Activated CD4-positive, alpha-beta T cell treated with anti-CD3 and anti-CD28 coated beads, Interleukin-2, amount 10 ng/mL, durations not matched to agents 24 days and 14 days (primary cell): ENCODE measurements around the gene OR5B17. TPM values are rescaled to one million over a fixed set of nuclear protein-coding genes. Genes with fewer than 3 reads are reported as not detected.
"Not testable (repeated sequence)": the region's sequence is repeated elsewhere in the genome, so short reads cannot be mapped to it uniquely, and the experiment has no call there.

ENCODE experiments used
- DNase-seq: peaks from one replicate; pipeline ENCODE4 v3.0.0; 2022
- H3K27ac Mint-ChIP-seq: one replicate; pipeline ENCODE4 v1.8.0; 2022; ENCODE audit warnings: mild to moderate bottlenecking, mixed read lengths
- H3K27me3 Mint-ChIP-seq: one replicate; pipeline ENCODE4 v1.8.0; 2022; ENCODE audit warnings: mixed read lengths
- H3K36me3 Mint-ChIP-seq: one replicate; pipeline ENCODE4 v1.8.0; 2022; ENCODE audit warnings: low read depth, mild to moderate bottlenecking, mixed read lengths
- H3K4me1 Mint-ChIP-seq: one replicate; pipeline ENCODE4 v1.8.0; 2021; ENCODE audit warnings: mixed read lengths
- H3K4me3 Mint-ChIP-seq: one replicate; pipeline ENCODE4 v1.8.0; 2022; ENCODE audit warnings: mild to moderate bottlenecking, moderate library complexity, mixed read lengths
- H3K9me3 Mint-ChIP-seq: one replicate; pipeline ENCODE4 v1.8.0; 2021; ENCODE audit warnings: mixed read lengths
- intact Hi-C: fragments of 100-400 bp; cut with micrococcal nuclease; formaldehyde crosslinking; loops from one replicate; pipeline ENCODE4 v1.15.1; 2023
- total RNA-seq: library from RNA; stranded (reverse); gene quantifications from 2 replicates; pipeline ENCODE4 v1.2.3, GENCODE V29; 2022

The OR5B17 gene
- total RNA-seq: not detected in 2 replicates

DNA sequence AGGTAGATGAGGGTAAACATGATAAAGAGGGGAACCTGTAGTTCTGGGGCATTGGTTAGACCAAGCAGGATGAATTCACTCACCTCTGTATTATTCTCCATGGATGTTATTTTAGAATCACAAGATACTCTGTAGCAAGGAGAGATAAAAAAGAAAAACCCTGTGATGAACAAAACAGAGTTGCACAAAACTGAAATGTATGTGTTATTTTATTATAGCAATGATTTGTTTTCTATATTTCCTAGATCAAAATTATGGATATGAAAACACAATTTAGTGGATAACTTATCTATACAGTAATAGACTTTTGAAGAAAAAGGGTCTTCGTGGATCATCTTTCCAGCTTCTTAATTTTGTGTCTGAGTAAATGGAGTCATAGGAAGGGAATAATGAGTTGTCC, at the start of gene OR5B17:
Gene OR5B17 (minus strand): TSS at position 101 of the 400 bp plus-strand sequence. CDS start 0 bp downstream, at position 101.
- intact Hi-C loops: no loop called here
- no peaks in the 10 kb centered on the region for H3K4me1 Mint-ChIP-seq
- no peaks in the 10 kb centered on the region for H3K9me3 Mint-ChIP-seq
- H3K4me3 Mint-ChIP-seq: no peak within 1 kb of the TSS
- DNase-seq: no peak
- H3K36me3 Mint-ChIP-seq: no peaks in the 10 kb centered on the region
- peaks cover 5% of the 10 kb centered on the region for H3K27me3 Mint-ChIP-seq
- no peak within 1 kb of the TSS for H3K27ac Mint-ChIP-seq

DNA sequence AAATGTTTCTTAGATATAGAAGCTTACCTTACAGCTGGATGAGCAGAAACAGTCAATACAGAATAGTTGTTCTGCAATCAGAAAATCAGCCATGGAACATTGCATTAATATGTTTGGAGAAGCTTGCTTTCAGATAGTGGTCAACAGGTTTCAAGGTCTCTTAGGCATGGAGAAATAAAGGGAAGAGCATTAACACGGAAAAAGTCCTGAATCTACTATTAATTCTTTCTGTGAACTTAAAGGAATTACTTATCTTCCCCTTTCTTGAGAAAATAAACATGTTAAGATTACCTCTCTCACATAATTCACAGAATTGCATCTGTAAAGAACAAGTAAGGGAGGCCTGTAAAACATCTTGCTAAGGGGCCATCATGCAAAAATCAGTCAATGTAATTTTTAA, 47.9 kb upstream of the OR5B17 start, which contains the start of gene OR5B3:
Gene OR5B3 (minus strand): TSS at position 101 of the 400 bp plus-strand sequence. CDS start 3,465 bp downstream, outside the sequence.
- Mint-ChIP-seq H3K27ac (no peak within 1 kb of the TSS), H3K36me3 (no peaks in the 10 kb centered on the region), H3K9me3 (peaks cover 17% of the 10 kb centered on the region), H3K27me3 (no peaks in the 10 kb centered on the region), H3K4me1 (no peaks in the 10 kb centered on the region), H3K4me3 (no peak within 1 kb of the TSS)
- no peak for DNase-seq
- intact Hi-C loops: no loop called here

DNA sequence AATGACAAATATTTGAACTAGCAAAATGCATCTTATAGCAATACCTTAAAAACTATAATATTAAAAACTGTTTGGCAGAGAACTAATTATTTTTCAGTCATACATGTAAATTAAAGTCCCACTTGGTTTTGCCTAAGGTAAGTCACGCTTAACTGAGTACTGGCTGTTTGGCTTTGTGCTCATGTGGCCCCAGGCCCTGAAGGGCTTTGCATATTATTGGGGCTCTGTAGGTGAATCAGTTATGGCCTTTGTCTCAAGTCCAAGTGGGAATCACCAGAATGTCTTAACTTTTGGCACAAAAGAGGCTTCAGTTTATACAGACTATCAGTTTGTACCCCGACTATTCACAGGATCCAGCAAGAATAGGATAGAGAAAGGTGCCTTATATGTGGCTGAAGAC, 40.8 kb upstream of the OR5B17 start:
- H3K27me3 Mint-ChIP-seq, H3K9me3 Mint-ChIP-seq, DNase-seq, H3K27ac Mint-ChIP-seq, H3K36me3 Mint-ChIP-seq, H3K4me3 Mint-ChIP-seq, H3K4me1 Mint-ChIP-seq, intact Hi-C loops: not testable (repeated sequence)

DNA sequence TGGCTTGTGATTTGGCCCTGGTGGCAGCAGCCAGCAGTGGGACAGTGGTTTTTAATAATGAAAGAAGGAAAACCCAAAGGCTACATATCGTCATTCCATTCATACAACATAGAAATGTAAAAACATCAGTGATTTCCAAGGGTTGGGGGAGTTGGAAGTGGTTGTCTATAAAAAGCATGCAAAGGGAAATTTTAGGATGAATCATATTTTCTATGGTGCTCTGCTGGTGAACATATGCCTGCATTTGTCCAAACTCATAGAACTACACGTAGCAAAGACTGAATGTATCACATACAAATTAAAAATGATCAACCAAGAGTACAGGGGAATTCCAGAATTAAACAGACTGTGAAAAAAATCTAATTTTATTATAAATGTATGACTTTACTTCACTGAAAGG, 36.7 kb upstream of the OR5B17 start:
- no peak for DNase-seq
- Mint-ChIP-seq H3K4me3 (no peak overlapping the region), H3K9me3 (peaks cover 9% of the 10 kb centered on the region), H3K4me1 (no peaks in the 10 kb centered on the region), H3K36me3 (no peaks in the 10 kb centered on the region), H3K27me3 (no peaks in the 10 kb centered on the region), H3K27ac (no peak overlapping the region)
- intact Hi-C loops: no loop called here

DNA sequence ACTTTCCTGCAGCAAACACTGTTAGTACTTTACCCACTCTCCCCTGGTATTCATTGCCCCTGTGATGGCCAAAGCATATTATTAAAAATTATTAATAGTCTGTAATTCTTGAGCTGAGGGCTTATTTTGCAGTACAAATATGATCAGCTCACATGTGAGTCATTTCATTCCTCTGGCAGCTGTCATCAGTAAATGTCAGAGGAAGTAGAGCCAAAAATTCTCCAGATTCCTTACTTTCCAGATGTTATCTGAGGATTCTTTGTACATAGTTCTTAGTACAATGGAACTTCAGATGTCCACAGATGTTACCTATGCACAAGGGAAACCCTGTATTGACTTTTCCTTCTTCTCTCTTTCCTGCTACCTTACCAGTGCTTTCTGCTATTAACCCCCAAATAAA, 35.3 kb upstream of the OR5B17 start:
- intact Hi-C loops: no loop called here
- Mint-ChIP-seq H3K27ac (no peak overlapping the region), H3K9me3 (peaks cover 9% of the 10 kb centered on the region), H3K36me3 (no peaks in the 10 kb centered on the region), H3K4me1 (no peaks in the 10 kb centered on the region), H3K27me3 (no peaks in the 10 kb centered on the region), H3K4me3 (no peak overlapping the region)
- DNase-seq: no peak

DNA sequence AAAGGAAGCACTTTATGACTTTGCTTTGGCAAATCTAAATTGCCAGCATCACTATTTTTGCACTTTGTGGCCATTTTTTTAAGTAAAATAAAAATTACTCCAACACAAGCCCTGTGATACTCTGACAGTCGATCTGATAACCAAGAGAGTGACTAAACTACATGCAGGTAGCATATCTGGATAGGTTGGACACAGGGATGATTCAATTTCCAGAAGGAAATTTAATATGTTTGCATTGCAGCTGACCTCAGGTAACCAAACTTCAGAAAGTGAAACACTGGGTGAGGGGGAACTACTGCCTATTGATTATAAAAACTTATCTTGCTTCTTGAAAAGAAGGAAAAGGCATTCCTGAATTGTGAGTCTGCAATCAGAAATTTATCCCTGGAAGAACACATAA, 33.9 kb upstream of the OR5B17 start:
- H3K4me1 Mint-ChIP-seq: no peaks in the 10 kb centered on the region
- no peaks in the 10 kb centered on the region for H3K27me3 Mint-ChIP-seq
- no peak for DNase-seq
- no peak overlapping the region for H3K27ac Mint-ChIP-seq
- peaks cover 9% of the 10 kb centered on the region for H3K9me3 Mint-ChIP-seq
- H3K4me3 Mint-ChIP-seq: no peak overlapping the region
- H3K36me3 Mint-ChIP-seq: no peaks in the 10 kb centered on the region
- intact Hi-C loops: loop anchor here (1.0 kb wide), 1 partner anchor 132 kb away; no protein-coding TSS in a partner anchor

DNA sequence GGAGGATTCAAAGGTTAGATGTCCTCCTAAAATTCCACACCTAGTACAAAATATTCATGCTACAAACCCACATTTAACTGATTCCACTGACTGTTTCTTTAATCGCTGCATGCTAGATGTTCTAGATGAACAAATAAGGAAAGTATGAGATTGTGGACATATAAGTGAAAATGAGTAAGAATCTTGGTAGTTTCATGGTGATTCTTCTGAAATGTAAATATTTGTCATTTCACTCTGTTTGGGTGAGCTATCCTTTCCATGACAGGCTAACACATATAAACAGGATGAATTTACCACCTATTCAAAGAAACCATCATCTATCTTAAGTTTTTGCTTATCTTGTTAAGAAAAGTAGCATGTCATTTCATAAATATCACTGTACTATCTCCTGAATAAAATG, 33.0 kb upstream of the OR5B17 start:
- Mint-ChIP-seq H3K4me3 (no peak overlapping the region), H3K4me1 (no peaks in the 10 kb centered on the region), H3K27me3 (no peaks in the 10 kb centered on the region), H3K36me3 (no peaks in the 10 kb centered on the region), H3K27ac (no peak overlapping the region), H3K9me3 (peaks cover 9% of the 10 kb centered on the region)
- no peak for DNase-seq
- intact Hi-C loops: loop anchor here (1.0 kb wide), 1 partner anchor 132 kb away; no protein-coding TSS in a partner anchor

DNA sequence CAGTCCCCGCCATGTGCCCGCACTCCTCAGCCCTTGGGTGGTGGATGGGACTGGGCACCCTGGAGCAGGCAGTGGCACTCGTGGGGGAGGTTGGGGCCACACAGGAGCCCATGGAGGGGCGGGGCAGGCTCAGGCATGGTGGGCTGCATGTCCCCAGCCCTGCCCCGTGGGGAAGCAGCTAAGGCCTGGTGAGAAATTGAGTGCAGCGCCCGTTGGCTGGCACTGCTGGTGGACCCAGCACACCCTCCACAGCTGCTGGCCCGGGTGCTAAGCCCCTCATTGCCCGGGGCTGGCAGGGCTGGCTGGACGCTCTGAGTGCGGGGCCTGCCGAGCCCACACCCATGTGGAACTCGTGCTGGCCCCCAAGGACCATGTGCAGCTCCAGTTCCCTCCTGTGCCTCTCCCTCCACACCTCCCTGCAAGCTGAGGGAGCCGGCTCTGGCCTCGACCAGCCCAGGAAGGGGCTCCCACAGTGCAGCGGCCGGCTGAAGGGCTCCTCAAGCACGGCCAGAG, 31.7 kb upstream of the OR5B17 start:
- no peaks in the 10 kb centered on the region for H3K27me3 Mint-ChIP-seq
- no peak overlapping the region for H3K27ac Mint-ChIP-seq
- no peak for DNase-seq
- no peak overlapping the region for H3K4me3 Mint-ChIP-seq
- no peaks in the 10 kb centered on the region for H3K4me1 Mint-ChIP-seq
- H3K36me3 Mint-ChIP-seq: no peaks in the 10 kb centered on the region
- peaks cover 8% of the 10 kb centered on the region for H3K9me3 Mint-ChIP-seq
- intact Hi-C loops: no loop called here

DNA sequence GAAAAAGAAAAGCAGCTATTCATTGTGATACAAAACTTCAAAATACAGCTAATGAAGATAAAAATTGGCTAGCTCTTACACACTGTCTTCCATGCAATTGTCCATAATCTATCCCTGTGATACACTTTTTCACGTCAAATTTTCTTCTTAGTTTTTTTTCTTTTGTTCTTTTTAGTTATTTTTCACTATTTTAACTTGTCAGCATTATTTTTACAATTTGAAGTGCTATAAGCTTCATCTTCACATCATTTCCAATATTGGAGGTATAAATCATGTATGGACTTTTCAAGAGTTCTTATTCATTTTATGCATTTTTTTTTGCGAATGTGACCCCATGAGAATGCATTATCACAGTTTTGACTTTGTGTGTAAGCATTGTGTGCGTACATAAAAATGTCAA, 4.1 kb downstream of the OR5B17 start:
- DNase-seq: no peak
- no peaks in the 10 kb centered on the region for H3K9me3 Mint-ChIP-seq

DNA sequence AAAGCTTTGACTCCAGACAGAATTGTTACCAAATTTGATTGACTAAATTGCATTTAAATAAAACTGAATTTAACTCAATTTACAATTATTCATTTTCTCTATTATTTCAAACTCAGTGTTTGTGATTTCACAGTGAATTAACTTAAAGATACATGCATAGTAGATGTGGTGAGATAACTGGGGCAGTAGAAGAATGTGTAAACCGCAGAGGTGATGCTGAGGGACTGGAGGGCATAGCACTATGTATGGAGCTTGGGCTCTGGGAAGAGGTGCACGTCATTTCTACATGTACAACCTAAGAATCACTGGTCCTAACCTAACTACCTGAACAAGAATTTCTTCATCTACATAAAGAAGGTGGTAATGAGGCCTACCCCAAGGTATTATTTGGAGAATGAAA, 13.7 kb downstream of the OR5B17 start:
- Mint-ChIP-seq H3K27ac (no peak overlapping the region), H3K9me3 (no peaks in the 10 kb centered on the region), H3K4me1 (no peaks in the 10 kb centered on the region), H3K36me3 (no peaks in the 10 kb centered on the region), H3K27me3 (no peaks in the 10 kb centered on the region), H3K4me3 (no peak overlapping the region)
- no peak for DNase-seq
- intact Hi-C loops: no loop called here

More for the DNA sequence above, 4.1 kb downstream of the OR5B17 start:
- H3K36me3 Mint-ChIP-seq: no peaks in the 10 kb centered on the region
- intact Hi-C loops: no loop called here
- no peaks in the 10 kb centered on the region for H3K4me1 Mint-ChIP-seq
- peaks cover 3% of the 10 kb centered on the region for H3K27me3 Mint-ChIP-seq
- H3K27ac Mint-ChIP-seq: no peak overlapping the region
- no peak overlapping the region for H3K4me3 Mint-ChIP-seq

DNA sequence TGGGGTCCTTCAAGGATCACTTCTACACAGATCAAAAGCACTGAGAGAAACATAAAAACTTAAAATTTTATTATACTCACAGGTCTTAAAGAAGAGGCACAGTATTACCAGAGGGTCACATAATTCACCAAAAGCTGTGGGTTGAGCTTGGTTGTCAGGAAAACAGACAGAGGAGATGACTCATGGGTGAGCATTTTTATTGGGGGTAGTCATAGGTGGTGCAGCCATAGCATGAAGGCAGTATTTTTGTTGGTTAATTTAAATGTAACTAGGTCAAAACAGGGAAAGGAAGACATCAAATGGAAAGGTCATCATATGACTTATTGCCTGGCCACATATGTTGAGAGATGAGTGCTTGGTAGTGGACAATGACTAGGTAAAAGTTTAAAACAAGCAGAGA, 24.2 kb downstream of the OR5B17 start:
- Mint-ChIP-seq H3K27me3 (no peaks in the 10 kb centered on the region), H3K36me3 (no peaks in the 10 kb centered on the region), H3K27ac (no peak overlapping the region), H3K4me3 (no peak overlapping the region), H3K9me3 (peaks cover under 1% of the 10 kb centered on the region), H3K4me1 (no peaks in the 10 kb centered on the region)
- DNase-seq: no peak
- intact Hi-C loops: no loop called here

DNA sequence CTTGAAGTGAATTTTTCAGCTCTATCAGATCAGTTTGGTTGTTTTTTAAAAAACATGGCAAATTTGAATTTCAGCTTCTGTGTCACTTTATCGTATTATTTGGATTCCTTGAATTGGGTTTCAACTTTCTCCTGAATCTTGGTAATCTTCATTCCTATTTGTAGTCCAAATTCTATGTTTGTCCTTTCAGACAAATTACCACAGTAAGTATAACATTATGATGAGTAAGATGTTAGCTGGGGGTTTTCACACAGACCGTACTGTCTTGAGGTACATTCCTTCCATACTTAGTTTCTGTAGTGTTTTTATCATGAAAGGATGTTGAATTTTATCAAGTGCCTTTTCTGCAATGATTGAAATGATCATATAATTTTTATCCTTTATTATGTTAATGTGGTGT, 28.0 kb downstream of the OR5B17 start:
- Mint-ChIP-seq H3K4me3 (no peak overlapping the region), H3K4me1 (no peaks in the 10 kb centered on the region), H3K9me3 (peaks cover 6% of the 10 kb centered on the region), H3K27ac (no peak overlapping the region), H3K27me3 (no peaks in the 10 kb centered on the region), H3K36me3 (no peaks in the 10 kb centered on the region)
- intact Hi-C loops: no loop called here
- no peak for DNase-seq

DNA sequence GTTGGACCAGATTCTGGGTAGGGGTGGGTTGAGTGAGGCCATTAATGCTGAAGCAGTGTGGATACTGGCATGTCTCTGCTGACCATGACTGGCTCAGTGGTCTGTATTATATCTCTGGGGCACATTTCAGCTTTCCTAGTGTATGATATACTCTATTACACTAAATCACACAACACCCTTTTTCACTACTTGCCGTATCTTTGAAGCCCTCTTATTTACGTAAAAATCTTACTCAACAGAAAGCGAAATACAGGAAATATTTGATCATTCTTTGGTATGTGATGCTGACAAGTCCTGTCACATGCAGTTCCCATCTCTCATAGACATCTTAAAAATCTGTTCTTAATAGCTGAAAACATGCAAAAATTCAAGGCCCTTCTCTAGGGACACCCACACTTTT, 40.3 kb downstream of the OR5B17 start:
- intact Hi-C loops: no loop called here
- H3K27me3 Mint-ChIP-seq: no peaks in the 10 kb centered on the region
- H3K36me3 Mint-ChIP-seq: no peaks in the 10 kb centered on the region
- no peaks in the 10 kb centered on the region for H3K9me3 Mint-ChIP-seq
- no peak for DNase-seq
- no peaks in the 10 kb centered on the region for H3K4me1 Mint-ChIP-seq
- no peak overlapping the region for H3K4me3 Mint-ChIP-seq
- H3K27ac Mint-ChIP-seq: no peak overlapping the region

DNA sequence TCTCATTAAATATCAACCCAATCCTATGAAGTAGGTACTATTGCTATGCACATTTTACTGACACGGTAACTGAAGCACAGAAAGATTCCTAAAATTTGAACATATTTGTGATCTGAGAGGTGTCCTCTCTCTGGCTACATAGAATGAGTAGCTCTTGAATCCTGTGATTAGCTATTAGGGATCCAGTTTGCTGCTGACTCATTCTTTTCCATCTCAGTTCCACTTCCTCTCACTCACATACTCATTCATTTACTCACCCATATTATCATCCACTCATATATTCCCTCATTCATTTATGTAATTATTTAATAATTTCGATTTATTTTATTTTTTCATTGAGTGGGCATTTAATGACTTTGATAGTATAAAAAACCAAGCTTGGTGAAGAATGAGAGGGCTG, 42.7 kb downstream of the OR5B17 start:
- no peak for DNase-seq
- Mint-ChIP-seq H3K4me1 (no peaks in the 10 kb centered on the region), H3K4me3 (no peak overlapping the region), H3K36me3 (no peaks in the 10 kb centered on the region), H3K9me3 (no peaks in the 10 kb centered on the region), H3K27me3 (no peaks in the 10 kb centered on the region), H3K27ac (no peak overlapping the region)
- intact Hi-C loops: no loop called here
